HCT116 (cell line): Measurements from ENCODE around the gene CENPH. TPM values are rescaled to one million over a fixed set of nuclear protein-coding genes. Genes with fewer than 3 reads are reported as not detected.

ENCODE experiments used
- ATAC-seq: fragments of 200-7000 bp; cut with Tn5 transposase; 2 replicates; pipeline ENCODE4 v1.9.1; 2020; ENCODE audit warnings: mild to moderate bottlenecking, moderate library complexity
- BruUV-seq: library from RNA; stranded (reverse); fragments of 400-500 nt; replicated peaks from 2 replicates; lab custom pipeline; 2021; lab: Mats Ljungman, UMichigan
- CTCF ChIA-PET: fragments of 300-600 bp; sonication (Branson Sonifier 250); formaldehyde crosslinking; loops from one replicate; lab custom pipeline; 2021; ENCODE audit warnings: antibody characterized with exemption; lab: Charles Lee
- POLR2A ChIA-PET: fragments of 300-600, 350-600 bp; sonication (Branson Sonifier 250); formaldehyde crosslinking; loops from one replicate; lab custom pipeline; 2021; ENCODE audit warnings: antibody characterized with exemption; lab: Charles Lee
- RAD21 ChIA-PET, 2 experiments: fragments of 300-600 bp; sonication (Branson Sonifier 250); formaldehyde crosslinking; loops; one replicate each; lab custom pipeline; 2023; ENCODE audit warnings: low total read pairs in 2 of 2; ENCODE audit not compliant: uncharacterized antibody in 2 of 2, unreplicated experiment in 2 of 2, low non-redundant PET in 1 of 2; lab: Charles Lee
- DNase-seq: peaks from one replicate; pipeline ENCODE4 v3.0.0-alpha.2; 2010; ENCODE audit warnings: low read depth, low spot score
- H2AFZ ChIP-seq: fragments of 200-600 bp; shearing (Covaris generic), sonication (generic); 2 replicates; pipeline ENCODE4 v1.6.1; 2017; ENCODE audit warnings: low read depth, mixed run types, mixed read lengths, antibody characterized with exemption, low read length; ENCODE audit not compliant: poor library complexity, severe bottlenecking
- H3K27ac ChIP-seq: 2 replicates; pipeline ENCODE4 v1.5.1; 2012; ENCODE audit warnings: low read depth, low read length
- H3K27me3 ChIP-seq: fragments of 200-600 bp; sonication (generic); 2 replicates; pipeline ENCODE4 v1.6.1; 2016; ENCODE audit warnings: mixed run types, low read length, mixed read lengths; ENCODE audit not compliant: insufficient read depth
- H3K36me3 ChIP-seq, 2 experiments: fragments of 200-500 bp in 1 of 2; fragments of 200-600 bp in 1 of 2; sonication (Bioruptor generic) in 1 of 2; sonication (generic) in 1 of 2; 2 replicates each; pipeline versions ENCODE4 v1.5.1 to v1.6.1; 2014 to 2016; ENCODE audit warnings: low read length in 2 of 2, inconsistent platforms in 1 of 2, mixed read lengths in 1 of 2, mixed run types in 1 of 2; ENCODE audit not compliant: insufficient read depth in 2 of 2, control insufficient read depth in 1 of 2
- H3K4me1 ChIP-seq, 2 experiments: fragments of 200-600 bp in 1 of 2; sonication (generic) in 1 of 2; 2 replicates each; pipeline versions ENCODE4 v1.5.1 to v1.6.1; 2012 to 2017; ENCODE audit warnings: low read length in 2 of 2, inconsistent platforms in 1 of 2, mild to moderate bottlenecking in 1 of 2, mixed read lengths in 1 of 2, mixed run types in 1 of 2, moderate library complexity in 1 of 2; ENCODE audit not compliant: insufficient read depth in 2 of 2, control insufficient read depth in 1 of 2
- H3K4me2 ChIP-seq: fragments of 200-600 bp; sonication (generic); 2 replicates; pipeline ENCODE4 v1.6.1; 2017; ENCODE audit warnings: mixed run types, low read length, mixed read lengths
- H3K4me3 ChIP-seq, 2 experiments: fragments of 200-600 bp in 1 of 2; sonication (generic) in 1 of 2; replicated peaks in 1 of 2; 2 replicates each; pipeline ENCODE4 v1.5.1; 2011 to 2016; ENCODE audit warnings: low read length in 2 of 2, control low read depth in 1 of 2, low read depth in 1 of 2, mild to moderate bottlenecking in 1 of 2, mixed read lengths in 1 of 2, mixed run types in 1 of 2
- H3K79me2 ChIP-seq: fragments of 200-600 bp; sonication (generic); 2 replicates; pipeline ENCODE4 v1.6.1; 2017; ENCODE audit warnings: mild to moderate bottlenecking, mixed run types, low read length, moderate library complexity, mixed read lengths; ENCODE audit not compliant: insufficient read depth
- H3K9ac ChIP-seq: fragments of 200-600 bp; sonication (generic); 2 replicates; pipeline ENCODE4 v1.6.1; 2016; ENCODE audit warnings: low read length, mixed read lengths
- H3K9me2 ChIP-seq: fragments of 200-600 bp; sonication (generic), shearing (Covaris generic); 2 replicates; pipeline ENCODE4 v1.6.1; 2017; ENCODE audit warnings: mixed run types, mild to moderate bottlenecking, moderate library complexity; ENCODE audit not compliant: insufficient read depth
- H3K9me3 ChIP-seq, 2 experiments: fragments of 200-500 bp in 1 of 2; fragments of 200-600 bp in 1 of 2; sonication (Bioruptor generic) in 1 of 2; sonication (generic) in 1 of 2; 2 replicates each; pipeline ENCODE4 v1.6.1; 2014 to 2017; ENCODE audit warnings: low read length in 2 of 2, mixed read lengths in 2 of 2, inconsistent platforms in 1 of 2, low read depth in 1 of 2, mild to moderate bottlenecking in 1 of 2, mixed run types in 1 of 2, moderate library complexity in 1 of 2; ENCODE audit not compliant: control insufficient read depth in 1 of 2, insufficient read depth in 1 of 2
- H4K20me1 ChIP-seq: fragments of 200-600 bp; sonication (generic), shearing (Covaris generic); 2 replicates; pipeline ENCODE4 v1.6.1; 2017; ENCODE audit warnings: mixed run types, mild to moderate bottlenecking, moderate library complexity; ENCODE audit not compliant: insufficient read depth
- CBX3 ChIP-seq: IDR thresholded peaks from 2 replicates; pipeline ENCODE4 v1.6.1; 2012; ENCODE audit warnings: low read depth
- CEBPB ChIP-seq: IDR thresholded peaks from 2 replicates; pipeline ENCODE4 v1.6.1; 2012; ENCODE audit warnings: low read depth
- EGR1 ChIP-seq: IDR thresholded peaks from 2 replicates; pipeline ENCODE4 v1.6.1; 2012; ENCODE audit warnings: low read depth
- ELF1 ChIP-seq: IDR thresholded peaks from 2 replicates; pipeline ENCODE4 v1.6.1; 2012; ENCODE audit warnings: low read depth, borderline replicate concordance
- EZH2 ChIP-seq: fragments of 200-600 bp; sonication (generic); IDR thresholded peaks from 2 replicates; pipeline ENCODE4 v1.6.1; 2017; ENCODE audit warnings: antibody characterized with exemption, mixed run types
- EZH2phosphoT487 ChIP-seq: fragments of 200-600 bp; IDR thresholded peaks from 2 replicates; pipeline ENCODE4 v1.6.1; 2018; ENCODE audit warnings: antibody characterized with exemption, borderline replicate concordance
- JUND ChIP-seq: IDR thresholded peaks from 2 replicates; pipeline ENCODE4 v1.6.1; 2012
- POLR2A ChIP-seq: IDR thresholded peaks from 2 replicates; pipeline ENCODE4 v1.7.0; 2011; ENCODE audit warnings: borderline replicate concordance; ENCODE audit not compliant: insufficient read depth, insufficient read length; ENCODE audit errors: extremely low read depth
- POLR2AphosphoS5 ChIP-seq: IDR thresholded peaks from 2 replicates; pipeline ENCODE4 v1.6.1; 2011; ENCODE audit warnings: mild to moderate bottlenecking, low read depth, low read length, moderate library complexity
- RAD21 ChIP-seq: IDR thresholded peaks from 2 replicates; pipeline ENCODE4 v1.6.1; 2012; ENCODE audit warnings: low read depth, mild to moderate bottlenecking
- SIN3A ChIP-seq: IDR thresholded peaks from 2 replicates; pipeline ENCODE4 v1.6.1; 2012; ENCODE audit warnings: low read depth
- SP1 ChIP-seq: IDR thresholded peaks from 2 replicates; pipeline ENCODE4 v1.6.1; 2012; ENCODE audit warnings: low read depth
- SRF ChIP-seq: IDR thresholded peaks from 2 replicates; pipeline ENCODE4 v1.6.1; 2012; ENCODE audit warnings: low read depth
- TCF7L2 ChIP-seq: IDR thresholded peaks from 2 replicates; pipeline ENCODE4 v1.7.0; 2011; ENCODE audit warnings: borderline replicate concordance, inconsistent platforms; ENCODE audit not compliant: insufficient read depth, insufficient read length; ENCODE audit errors: extremely low read depth
- YY1 ChIP-seq: IDR thresholded peaks from 2 replicates; pipeline ENCODE4 v1.6.1; 2011; ENCODE audit warnings: low read length, low read depth, moderate library complexity, mild to moderate bottlenecking; ENCODE audit not compliant: insufficient replicate concordance; ENCODE audit errors: extremely low read depth
- ZNF274 ChIP-seq: fragments of 200-500 bp; sonication (Bioruptor generic); IDR thresholded peaks from 2 replicates; pipeline ENCODE4 v1.6.1; 2014; ENCODE audit warnings: mild to moderate bottlenecking, low read depth, low read length, inconsistent platforms
- intact Hi-C: fragments of 100-400 bp; cut with micrococcal nuclease; formaldehyde crosslinking; loops from 2 replicates; pipeline ENCODE4 v1.10.0; 2022
- total RNA-seq: library from RNA; stranded (reverse); gene quantifications from one replicate; pipeline ENCODE4 v1.2.1, GENCODE V29; 2021; ENCODE audit not compliant: unreplicated experiment
- TF ChIP-seq, protein P1 (sequence below), 3 experiments: fragments of 200-600 bp in 1 of 3; sonication (generic) in 1 of 3; IDR thresholded peaks in 2 of 3; conservative IDR thresholded peaks in 1 of 3; 2 replicates each; pipeline ENCODE4 v1.5.1; 2012 to 2017; ENCODE audit warnings: low read depth in 2 of 3, low read length in 2 of 3, antibody characterized with exemption in 1 of 3, borderline replicate concordance in 1 of 3, control low read depth in 1 of 3, mild to moderate bottlenecking in 1 of 3, mixed read lengths in 1 of 3, mixed run types in 1 of 3, moderate library complexity in 1 of 3; ENCODE audit not compliant: insufficient read depth in 1 of 3
- TF ChIP-seq, protein P2 (sequence below): IDR thresholded peaks from 2 replicates; pipeline ENCODE4 v1.6.1; 2011; ENCODE audit warnings: mild to moderate bottlenecking, low read length, moderate library complexity; ENCODE audit not compliant: insufficient replicate concordance; ENCODE audit errors: extremely low read depth
- TF ChIP-seq, protein P3 (sequence below): IDR thresholded peaks from 2 replicates; pipeline ENCODE4 v1.6.1; 2012
- TF ChIP-seq, protein P4 (sequence below): IDR thresholded peaks from 2 replicates; pipeline ENCODE4 v1.6.1; 2012

CENPH gene
- total RNA-seq, 1 experiment from 2014 or later = 23.4 TPM

DNA sequence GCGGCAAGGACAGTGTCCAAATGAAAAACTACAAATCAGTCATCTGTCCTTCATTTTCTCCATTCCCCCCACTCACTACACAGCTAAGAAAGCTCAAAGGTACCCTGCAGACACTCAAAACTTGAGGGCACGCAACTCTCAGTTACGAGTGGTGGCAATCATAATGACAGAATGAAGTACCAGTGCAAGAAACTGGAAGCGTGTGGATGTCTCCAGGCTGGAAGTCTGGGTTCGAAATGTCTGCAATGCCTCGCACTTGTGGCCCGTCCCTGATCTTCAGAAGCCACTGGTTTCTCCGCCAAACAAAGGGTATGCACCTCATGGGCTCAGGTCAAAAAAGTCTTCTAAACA is 597 bp upstream of the CENPH start:
- peaks cover 1 to 3% of the 10 kb centered on the region in 2 experiments; a peak in 2 of 4 replicates for H3K36me3 ChIP-seq
- H3K4me3 ChIP-seq = peak overlapping the region; percentile 71 to 93
- ChIA-PET POLR2A (interaction anchor here (1.5 kb wide), 1 partner anchor 22 kb away, joined by 4 read pairs; the partner anchor contains the start of gene CCNB1), CTCF (no interaction called here), RAD21 (interaction anchor here in 1 of 2 experiments (0.6 kb wide), 1 partner anchor 58 kb away, joined by 3 read pairs; no protein-coding TSS in a partner anchor)
- peak overlapping the region; percentile 87 for H2AFZ ChIP-seq
- H3K79me2 ChIP-seq = peaks cover 14% of the 10 kb centered on the region
- ATAC-seq (0 out of 2 replicates have a peak, but pooled peaks have one; percentile 1), DNase-seq (no peak)
- H3K27me3 ChIP-seq = no peaks in the 10 kb centered on the region
- TF ChIP-seq SRF (no peak), EZH2 (no peak), POLR2A (no peak), EGR1 (no peak), ZNF274 (no peak), TCF7L2 (no peak), YY1 (no peak), CEBPB (no peak), SP1 (no peak), POLR2AphosphoS5 (no peak), JUND (no peak), EZH2phosphoT487 (no peak), RAD21 (no peak), SIN3A (no peak), ELF1 (no peak), CBX3 (no peak)
- TF ChIP-seq, protein P1, sequence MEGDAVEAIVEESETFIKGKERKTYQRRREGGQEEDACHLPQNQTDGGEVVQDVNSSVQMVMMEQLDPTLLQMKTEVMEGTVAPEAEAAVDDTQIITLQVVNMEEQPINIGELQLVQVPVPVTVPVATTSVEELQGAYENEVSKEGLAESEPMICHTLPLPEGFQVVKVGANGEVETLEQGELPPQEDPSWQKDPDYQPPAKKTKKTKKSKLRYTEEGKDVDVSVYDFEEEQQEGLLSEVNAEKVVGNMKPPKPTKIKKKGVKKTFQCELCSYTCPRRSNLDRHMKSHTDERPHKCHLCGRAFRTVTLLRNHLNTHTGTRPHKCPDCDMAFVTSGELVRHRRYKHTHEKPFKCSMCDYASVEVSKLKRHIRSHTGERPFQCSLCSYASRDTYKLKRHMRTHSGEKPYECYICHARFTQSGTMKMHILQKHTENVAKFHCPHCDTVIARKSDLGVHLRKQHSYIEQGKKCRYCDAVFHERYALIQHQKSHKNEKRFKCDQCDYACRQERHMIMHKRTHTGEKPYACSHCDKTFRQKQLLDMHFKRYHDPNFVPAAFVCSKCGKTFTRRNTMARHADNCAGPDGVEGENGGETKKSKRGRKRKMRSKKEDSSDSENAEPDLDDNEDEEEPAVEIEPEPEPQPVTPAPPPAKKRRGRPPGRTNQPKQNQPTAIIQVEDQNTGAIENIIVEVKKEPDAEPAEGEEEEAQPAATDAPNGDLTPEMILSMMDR (IDR thresholded peaks at IDR 0.05 in 2 of 3, conservative IDR thresholded peaks at IDR 0.05 in 1 of 3; ENCODE audit: borderline replicate concordance in 1 of 3, insufficient read depth in 1 of 3, low read depth in 2 of 3, low read length in 2 of 3) = no peak
- TF ChIP-seq, protein P2, sequence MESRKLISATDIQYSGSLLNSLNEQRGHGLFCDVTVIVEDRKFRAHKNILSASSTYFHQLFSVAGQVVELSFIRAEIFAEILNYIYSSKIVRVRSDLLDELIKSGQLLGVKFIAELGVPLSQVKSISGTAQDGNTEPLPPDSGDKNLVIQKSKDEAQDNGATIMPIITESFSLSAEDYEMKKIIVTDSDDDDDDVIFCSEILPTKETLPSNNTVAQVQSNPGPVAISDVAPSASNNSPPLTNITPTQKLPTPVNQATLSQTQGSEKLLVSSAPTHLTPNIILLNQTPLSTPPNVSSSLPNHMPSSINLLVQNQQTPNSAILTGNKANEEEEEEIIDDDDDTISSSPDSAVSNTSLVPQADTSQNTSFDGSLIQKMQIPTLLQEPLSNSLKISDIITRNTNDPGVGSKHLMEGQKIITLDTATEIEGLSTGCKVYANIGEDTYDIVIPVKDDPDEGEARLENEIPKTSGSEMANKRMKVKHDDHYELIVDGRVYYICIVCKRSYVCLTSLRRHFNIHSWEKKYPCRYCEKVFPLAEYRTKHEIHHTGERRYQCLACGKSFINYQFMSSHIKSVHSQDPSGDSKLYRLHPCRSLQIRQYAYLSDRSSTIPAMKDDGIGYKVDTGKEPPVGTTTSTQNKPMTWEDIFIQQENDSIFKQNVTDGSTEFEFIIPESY = no peak
- TF ChIP-seq, protein P3, sequence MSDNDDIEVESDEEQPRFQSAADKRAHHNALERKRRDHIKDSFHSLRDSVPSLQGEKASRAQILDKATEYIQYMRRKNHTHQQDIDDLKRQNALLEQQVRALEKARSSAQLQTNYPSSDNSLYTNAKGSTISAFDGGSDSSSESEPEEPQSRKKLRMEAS = no peak; the same call in 1 of the 2 replicates
- TF ChIP-seq, protein P4, sequence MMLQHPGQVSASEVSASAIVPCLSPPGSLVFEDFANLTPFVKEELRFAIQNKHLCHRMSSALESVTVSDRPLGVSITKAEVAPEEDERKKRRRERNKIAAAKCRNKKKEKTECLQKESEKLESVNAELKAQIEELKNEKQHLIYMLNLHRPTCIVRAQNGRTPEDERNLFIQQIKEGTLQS = no peak
- H4K20me1 ChIP-seq = no peaks in the 10 kb centered on the region
- H3K27ac ChIP-seq = peak overlapping the region; percentile 74
- peaks cover 2 to 14% of the 10 kb centered on the region in 2 experiments; a peak in 2 of 4 replicates for H3K4me1 ChIP-seq
- H3K9ac ChIP-seq = peak overlapping the region; percentile 92
- TSS peak; percentile 95 for BruUV-seq
- intact Hi-C loops = loop anchor here (2.0 kb wide), 1 partner anchor 28 kb away; a partner anchor contains a TSS
- no peaks in the 10 kb centered on the region for H3K9me2 ChIP-seq
- peak overlapping the region; percentile 81 for H3K4me2 ChIP-seq
- no peaks in the 10 kb centered on the region for H3K9me3 ChIP-seq
